Measurements from ENCODE around the gene ABCA10.
"Not testable (repeated sequence)": the region's sequence is repeated elsewhere in the genome, so short reads cannot be mapped to it uniquely, and the experiment has no call there.

The ABCA10 gene

DNA sequence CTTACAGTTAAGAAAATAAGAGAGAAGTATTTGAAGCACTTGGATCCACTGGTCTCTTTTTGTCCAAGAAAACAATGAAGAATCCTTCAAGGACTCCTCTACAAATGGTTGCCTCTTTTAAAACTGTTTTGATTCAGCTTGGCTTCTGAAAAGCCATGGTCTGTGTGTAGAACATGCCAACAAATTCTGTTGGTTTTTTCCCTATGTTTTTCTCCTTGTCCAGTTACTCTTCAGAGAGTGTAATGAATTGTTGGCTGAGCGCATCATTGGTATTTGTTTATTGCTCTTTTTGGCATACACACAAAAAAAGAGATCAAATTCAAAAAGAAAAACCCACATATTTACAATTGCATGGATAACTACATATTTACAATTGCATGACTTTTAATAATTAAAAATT lies at the start of gene ABCA10:
TSS of gene ABCA10 (minus strand) at position 249 of the 400 bp plus-strand sequence. CDS start 3,466 bp downstream, outside the sequence.
- in situ Hi-C loops (cut with MboI; ENCODE audit: low sequenced_read_pairs), result loop anchor here (25.0 kb wide), 1 partner anchor 441 kb away; no protein-coding TSS in a partner anchor

- in situ Hi-C loops (cut with MboI; ENCODE audit: low sequenced_read_pairs), result not testable (repeated sequence)
Observed at GRCh38 chr17:69276279-69276678, 47.7 kb upstream of the ABCA10 start.

GRCh38 chr17:69275751-69276150 lies 47.1 kb upstream of the ABCA10 start:
- in situ Hi-C loops (cut with MboI; ENCODE audit: low sequenced_read_pairs), result no loop called here

DNA sequence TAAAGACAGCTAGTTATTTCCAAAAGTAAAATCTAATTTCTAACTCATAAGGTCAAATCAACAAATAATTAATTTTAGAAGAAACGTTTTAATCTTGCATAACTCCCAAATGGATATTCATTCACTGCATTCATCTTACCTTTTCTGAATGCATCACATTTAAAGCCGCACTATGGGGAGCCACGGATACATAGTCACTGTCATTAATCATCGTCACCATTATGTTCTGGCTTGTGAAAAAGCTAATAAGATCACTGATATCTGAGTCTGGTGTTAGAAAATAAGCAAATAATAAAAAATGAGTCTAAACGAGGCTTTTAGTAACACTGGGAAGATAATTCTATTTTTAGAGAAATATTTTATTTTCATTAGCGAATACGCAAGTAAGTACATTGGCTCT lies 42.4 kb upstream of the ABCA10 start:
- in situ Hi-C loops (cut with MboI; ENCODE audit: low sequenced_read_pairs), result no loop called here

DNA sequence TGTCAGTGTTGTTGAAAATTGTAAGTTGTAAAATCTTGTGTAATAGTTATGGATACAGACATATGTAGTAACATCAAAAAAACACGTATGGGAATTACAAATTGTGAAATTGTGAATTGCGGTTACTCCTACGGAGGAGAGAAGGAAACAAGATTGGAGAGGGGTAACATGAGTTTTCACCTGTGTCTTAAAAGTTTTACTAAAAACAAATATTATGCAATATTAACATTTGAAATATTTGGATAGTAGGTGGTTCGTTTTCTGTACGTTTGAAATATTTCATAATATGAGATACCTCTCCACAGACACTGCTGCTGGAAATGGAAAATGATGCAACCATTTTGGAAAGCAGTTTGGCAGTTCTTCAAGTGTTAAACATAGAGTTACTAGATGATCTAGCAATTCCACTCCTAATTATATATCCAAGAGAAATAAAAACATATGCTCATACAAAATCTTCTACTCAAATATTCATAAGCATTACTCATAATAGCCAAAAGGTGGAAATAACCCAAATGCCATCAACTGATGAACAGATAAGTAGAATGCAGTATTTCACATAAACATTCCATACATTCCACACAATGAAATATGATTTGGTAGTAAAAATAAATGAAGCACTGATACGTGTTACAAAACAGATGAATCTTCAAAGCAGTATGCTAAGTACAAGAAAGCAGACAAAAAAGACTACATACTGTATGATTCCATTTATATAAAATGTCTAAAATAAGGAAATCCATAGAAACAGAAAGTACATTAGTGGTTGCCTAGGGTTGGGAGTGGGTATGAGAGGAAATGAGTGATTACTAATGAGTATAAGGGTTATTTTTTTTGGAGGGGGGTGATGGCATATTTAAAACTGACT lies 40.7 kb upstream of the ABCA10 start:
- in situ Hi-C loops (cut with MboI; ENCODE audit: low sequenced_read_pairs), result no loop called here

- in situ Hi-C loops (cut with MboI; ENCODE audit: low sequenced_read_pairs), result no loop called here
Observed at GRCh38 chr17:69268543-69269014, 40.0 kb upstream of the ABCA10 start.

GRCh38 chr17:69267219-69267618 lies 38.6 kb upstream of the ABCA10 start:
- in situ Hi-C loops (cut with MboI; ENCODE audit: low sequenced_read_pairs), result no loop called here

GRCh38 chr17:69265873-69266272 lies 37.2 kb upstream of the ABCA10 start:
- in situ Hi-C loops (cut with MboI; ENCODE audit: low sequenced_read_pairs), result no loop called here

DNA sequence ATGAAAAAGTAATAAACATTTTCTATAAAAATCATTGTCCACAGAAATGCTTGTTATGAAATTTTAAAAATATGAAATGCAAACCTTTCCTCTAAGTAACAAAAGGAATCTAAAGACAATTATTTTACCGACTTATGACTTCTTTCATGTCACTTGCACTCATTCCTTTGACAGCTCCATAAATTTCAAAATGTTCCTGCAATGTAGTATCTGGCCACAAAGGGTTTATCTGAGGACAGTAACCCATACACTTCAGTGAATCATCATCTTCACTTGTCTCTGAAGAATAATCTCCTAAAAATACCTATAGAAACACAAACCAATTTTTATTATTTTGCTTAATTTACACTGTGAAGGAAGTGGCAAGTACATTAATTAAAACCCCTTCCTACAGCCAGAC lies 25.6 kb upstream of the ABCA10 start:
- in situ Hi-C loops (cut with MboI; ENCODE audit: low sequenced_read_pairs), result no loop called here

GRCh38 chr17:69250641-69251040 lies 22.0 kb upstream of the ABCA10 start:
- in situ Hi-C loops (cut with MboI; ENCODE audit: low sequenced_read_pairs), result no loop called here

DNA sequence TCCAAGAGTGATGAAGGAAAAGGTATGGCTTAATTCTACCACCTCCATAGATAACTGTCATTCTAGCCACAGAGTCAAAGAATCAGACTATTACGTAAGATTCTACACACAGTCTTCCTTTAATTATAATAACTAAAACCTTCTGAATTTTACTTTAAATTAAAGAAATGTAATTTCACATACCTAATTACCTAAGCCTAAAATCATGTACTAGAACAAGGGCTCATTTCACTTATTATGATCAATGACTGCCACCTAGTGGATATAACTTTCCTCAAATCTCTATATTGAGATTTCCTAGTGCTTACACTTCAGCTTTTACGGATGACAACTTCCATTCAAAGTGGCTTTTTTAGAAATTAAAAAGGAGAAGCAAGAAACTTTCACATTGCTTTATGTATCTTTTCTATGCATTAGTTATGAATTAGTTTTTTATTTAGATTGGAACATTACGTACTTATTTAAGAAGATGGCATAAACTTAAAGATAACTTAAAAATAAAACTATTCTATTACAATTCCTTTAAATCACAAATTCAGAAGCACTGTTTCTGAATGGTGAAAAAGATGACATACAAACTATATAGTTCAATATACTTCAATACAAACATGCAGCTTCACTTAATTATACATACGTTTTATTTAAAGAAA lies 18.2 kb upstream of the ABCA10 start:
- in situ Hi-C loops (cut with MboI; ENCODE audit: low sequenced_read_pairs), result loop anchor here (25.0 kb wide), 1 partner anchor 460 kb away; no protein-coding TSS in a partner anchor

DNA sequence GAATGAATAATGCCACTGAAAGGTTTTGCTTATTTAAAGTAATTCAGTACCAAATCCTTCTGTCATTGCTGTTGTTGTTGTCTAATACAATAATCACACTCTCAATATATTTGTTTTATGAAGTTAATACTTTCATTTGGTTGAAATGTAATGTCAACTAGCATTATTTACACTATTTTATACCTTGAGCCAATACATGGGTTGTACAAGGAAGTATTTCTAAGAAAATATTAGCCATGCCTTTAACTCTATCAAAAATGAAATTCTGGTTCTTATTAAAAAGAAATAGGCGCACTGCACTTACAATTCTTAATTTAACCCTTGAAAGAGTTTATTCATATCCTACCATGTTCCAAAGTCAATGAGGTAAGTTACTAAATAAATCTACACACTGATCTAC lies 17.6 kb upstream of the ABCA10 start:
- in situ Hi-C loops (cut with MboI; ENCODE audit: low sequenced_read_pairs), result loop anchor here (25.0 kb wide), 1 partner anchor 459 kb away; no protein-coding TSS in a partner anchor

- in situ Hi-C loops (cut with MboI; ENCODE audit: low sequenced_read_pairs), result loop anchor here (25.0 kb wide), 1 partner anchor 458 kb away; no protein-coding TSS in a partner anchor
Observed at GRCh38 chr17:69245617-69246016, 17.0 kb upstream of the ABCA10 start.

GRCh38 chr17:69239611-69240600 lies 11.3 kb upstream of the ABCA10 start:
- in situ Hi-C loops (cut with MboI; ENCODE audit: low sequenced_read_pairs), result loop anchor here (25.0 kb wide), 1 partner anchor 453 kb away; no protein-coding TSS in a partner anchor

- in situ Hi-C loops (cut with MboI; ENCODE audit: low sequenced_read_pairs), result loop anchor here (25.0 kb wide), 1 partner anchor 450 kb away; no protein-coding TSS in a partner anchor
Observed at GRCh38 chr17:69236946-69237345, 8.3 kb upstream of the ABCA10 start.

- in situ Hi-C loops (cut with MboI; ENCODE audit: low sequenced_read_pairs), result loop anchor here (25.0 kb wide), 1 partner anchor 449 kb away; no protein-coding TSS in a partner anchor
Observed at GRCh38 chr17:69236464-69236863, 7.8 kb upstream of the ABCA10 start.

- in situ Hi-C loops (cut with MboI; ENCODE audit: low sequenced_read_pairs), result loop anchor here (25.0 kb wide), 1 partner anchor 448 kb away; no protein-coding TSS in a partner anchor
Observed at GRCh38 chr17:69235338-69236058, 6.9 kb upstream of the ABCA10 start.

DNA sequence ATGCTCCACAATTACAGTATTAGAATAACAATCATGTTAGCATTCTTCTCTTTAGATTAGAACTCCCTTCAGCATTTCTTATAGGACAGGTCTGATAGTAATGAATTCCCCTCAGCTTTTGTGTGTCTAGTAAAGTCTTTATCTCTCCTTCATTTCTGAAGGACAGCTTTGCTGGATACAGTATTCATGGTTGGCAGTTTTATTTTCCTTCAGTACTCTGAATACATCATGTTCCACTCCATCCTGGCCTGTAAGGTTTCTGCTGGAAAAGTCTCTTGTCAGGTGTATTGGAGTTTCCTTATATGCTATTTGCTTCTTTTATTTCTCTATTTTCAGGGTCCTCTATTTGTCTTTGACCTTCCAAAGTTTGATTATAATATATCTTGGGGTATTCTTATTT lies 4.0 kb upstream of the ABCA10 start:
- in situ Hi-C loops (cut with MboI; ENCODE audit: low sequenced_read_pairs), result loop anchor here (25.0 kb wide), 1 partner anchor 445 kb away; no protein-coding TSS in a partner anchor

- in situ Hi-C loops (cut with MboI; ENCODE audit: low sequenced_read_pairs), result loop anchor here (25.0 kb wide), 1 partner anchor 444 kb away; no protein-coding TSS in a partner anchor
Observed at GRCh38 chr17:69231521-69231920, 2.9 kb upstream of the ABCA10 start.

All from hTERT RPE-1 (cell line).